ENCODE results near the gene FLRT2.
A peak's percentile ranks its signal among the peaks of the same experiment; 100 is the strongest.

Gene FLRT2

GRCh38 chr14:85529803-85530574 is at the start of gene FLRT2:
TSS of gene FLRT2 (plus strand) at chr14:85530144. CDS start at chr14:85621515, 91,371 bp downstream.
- Histone ChIP-seq H3K4me1 (ENCODE audit: control insufficient read depth in 1 of 2, insufficient read depth in 2 of 2, low read length in 2 of 2) (peaks cover 0 to 45% of the 10 kb centered on the region in 2 donors), H3K9me3 (ENCODE audit: control insufficient read depth in 1 of 2, low read length in 2 of 2) (no peaks in the 10 kb centered on the region)

GRCh38 chr14:85481471-85481870 is 48.5 kb upstream of the FLRT2 start:
- Histone ChIP-seq H3K36me3 (ENCODE audit: control insufficient read depth in 1 of 2, insufficient read depth in 2 of 2, low read length in 2 of 2) (no peaks in the 10 kb centered on the region), H3K4me1 (ENCODE audit: control insufficient read depth in 1 of 2, insufficient read depth in 2 of 2, low read length in 2 of 2) (no peaks in the 10 kb centered on the region), H3K9me3 (ENCODE audit: control insufficient read depth in 1 of 2, low read length in 2 of 2) (no peaks in the 10 kb centered on the region), H3K4me3 (ENCODE audit: low read depth in 1 of 2, low read length in 2 of 2) (no peak overlapping the region), H3K27ac (ENCODE audit: low read length) (no peak overlapping the region), H3K27me3 (ENCODE audit: low read depth, low read length) (no peaks in the 10 kb centered on the region)

More at GRCh38 chr14:85529803-85530574, at the start of gene FLRT2:
- peaks cover 39% of the 10 kb centered on the region for H3K27me3 ChIP-seq (ENCODE audit: low read depth, low read length)
- no peaks in the 10 kb centered on the region for H3K36me3 ChIP-seq (ENCODE audit: control insufficient read depth in 1 of 2, insufficient read depth in 2 of 2, low read length in 2 of 2)
- peak within 1 kb of the TSS; percentile 57 for H3K27ac ChIP-seq (ENCODE audit: low read length)
- H3K4me3 ChIP-seq (ENCODE audit: low read depth in 1 of 2, low read length in 2 of 2) = peak within 1 kb of the TSS; percentile 58 to 69

- no peaks in the 10 kb centered on the region for H3K4me1 ChIP-seq (ENCODE audit: control insufficient read depth in 1 of 2, insufficient read depth in 2 of 2, low read length in 2 of 2)
- no peak overlapping the region for H3K4me3 ChIP-seq (ENCODE audit: low read depth in 1 of 2, low read length in 2 of 2)
- H3K9me3 ChIP-seq (ENCODE audit: control insufficient read depth in 1 of 2, low read length in 2 of 2) = no peaks in the 10 kb centered on the region
- H3K27me3 ChIP-seq (ENCODE audit: low read depth, low read length) = no peaks in the 10 kb centered on the region
- H3K27ac ChIP-seq (ENCODE audit: low read length) = no peak overlapping the region
- H3K36me3 ChIP-seq (ENCODE audit: control insufficient read depth in 1 of 2, insufficient read depth in 2 of 2, low read length in 2 of 2) = no peaks in the 10 kb centered on the region
Observed at GRCh38 chr14:85482552-85482951, 47.4 kb upstream of the FLRT2 start.

GRCh38 chr14:85483037-85483436 is 46.9 kb upstream of the FLRT2 start:
- H3K27me3 ChIP-seq (ENCODE audit: low read depth, low read length) = no peaks in the 10 kb centered on the region
- no peaks in the 10 kb centered on the region for H3K36me3 ChIP-seq (ENCODE audit: control insufficient read depth in 1 of 2, insufficient read depth in 2 of 2, low read length in 2 of 2)
- H3K9me3 ChIP-seq (ENCODE audit: control insufficient read depth in 1 of 2, low read length in 2 of 2) = no peaks in the 10 kb centered on the region
- H3K4me1 ChIP-seq (ENCODE audit: control insufficient read depth in 1 of 2, insufficient read depth in 2 of 2, low read length in 2 of 2) = no peaks in the 10 kb centered on the region
- no peak overlapping the region for H3K4me3 ChIP-seq (ENCODE audit: low read depth in 1 of 2, low read length in 2 of 2)
- H3K27ac ChIP-seq (ENCODE audit: low read length) = no peak overlapping the region

- Histone ChIP-seq H3K4me1 (ENCODE audit: control insufficient read depth in 1 of 2, insufficient read depth in 2 of 2, low read length in 2 of 2) (no peaks in the 10 kb centered on the region), H3K36me3 (ENCODE audit: control insufficient read depth in 1 of 2, insufficient read depth in 2 of 2, low read length in 2 of 2) (no peaks in the 10 kb centered on the region), H3K9me3 (ENCODE audit: control insufficient read depth in 1 of 2, low read length in 2 of 2) (no peaks in the 10 kb centered on the region), H3K27me3 (ENCODE audit: low read depth, low read length) (no peaks in the 10 kb centered on the region), H3K27ac (ENCODE audit: low read length) (no peak overlapping the region), H3K4me3 (ENCODE audit: low read depth in 1 of 2, low read length in 2 of 2) (no peak overlapping the region)
Observed at GRCh38 chr14:85483652-85484051, 46.3 kb upstream of the FLRT2 start.

- H3K4me3 ChIP-seq (ENCODE audit: low read depth in 1 of 2, low read length in 2 of 2) = no peak overlapping the region
- no peaks in the 10 kb centered on the region for H3K9me3 ChIP-seq (ENCODE audit: control insufficient read depth in 1 of 2, low read length in 2 of 2)
- no peaks in the 10 kb centered on the region for H3K27me3 ChIP-seq (ENCODE audit: low read depth, low read length)
- H3K27ac ChIP-seq (ENCODE audit: low read length) = no peak overlapping the region
- no peaks in the 10 kb centered on the region for H3K36me3 ChIP-seq (ENCODE audit: control insufficient read depth in 1 of 2, insufficient read depth in 2 of 2, low read length in 2 of 2)
- H3K4me1 ChIP-seq (ENCODE audit: control insufficient read depth in 1 of 2, insufficient read depth in 2 of 2, low read length in 2 of 2) = no peaks in the 10 kb centered on the region
Observed at GRCh38 chr14:85487215-85487614, 42.7 kb upstream of the FLRT2 start.

GRCh38 chr14:85501751-85502150 is 28.2 kb upstream of the FLRT2 start:
- no peaks in the 10 kb centered on the region for H3K4me1 ChIP-seq (ENCODE audit: control insufficient read depth in 1 of 2, insufficient read depth in 2 of 2, low read length in 2 of 2)
- no peak overlapping the region for H3K27ac ChIP-seq (ENCODE audit: low read length)
- H3K27me3 ChIP-seq (ENCODE audit: low read depth, low read length) = no peaks in the 10 kb centered on the region
- H3K36me3 ChIP-seq (ENCODE audit: control insufficient read depth in 1 of 2, insufficient read depth in 2 of 2, low read length in 2 of 2) = no peaks in the 10 kb centered on the region
- H3K9me3 ChIP-seq (ENCODE audit: control insufficient read depth in 1 of 2, low read length in 2 of 2) = no peaks in the 10 kb centered on the region
- H3K4me3 ChIP-seq (ENCODE audit: low read depth in 1 of 2, low read length in 2 of 2) = no peak overlapping the region

- H3K9me3 ChIP-seq (ENCODE audit: control insufficient read depth in 1 of 2, low read length in 2 of 2) = no peaks in the 10 kb centered on the region
- no peaks in the 10 kb centered on the region for H3K4me1 ChIP-seq (ENCODE audit: control insufficient read depth in 1 of 2, insufficient read depth in 2 of 2, low read length in 2 of 2)
- H3K36me3 ChIP-seq (ENCODE audit: control insufficient read depth in 1 of 2, insufficient read depth in 2 of 2, low read length in 2 of 2) = no peaks in the 10 kb centered on the region
- H3K4me3 ChIP-seq (ENCODE audit: low read depth in 1 of 2, low read length in 2 of 2) = no peak overlapping the region
- no peaks in the 10 kb centered on the region for H3K27me3 ChIP-seq (ENCODE audit: low read depth, low read length)
- H3K27ac ChIP-seq (ENCODE audit: low read length) = no peak overlapping the region
Observed at GRCh38 chr14:85508863-85509262, 21.1 kb upstream of the FLRT2 start.

- Histone ChIP-seq H3K4me1 (ENCODE audit: control insufficient read depth in 1 of 2, insufficient read depth in 2 of 2, low read length in 2 of 2) (no peaks in the 10 kb centered on the region), H3K27me3 (ENCODE audit: low read depth, low read length) (no peaks in the 10 kb centered on the region), H3K4me3 (ENCODE audit: low read depth in 1 of 2, low read length in 2 of 2) (no peak overlapping the region)
Observed at GRCh38 chr14:85512451-85512850, 17.5 kb upstream of the FLRT2 start.

GRCh38 chr14:85514487-85514886 is 15.5 kb upstream of the FLRT2 start:
- Histone ChIP-seq H3K4me3 (ENCODE audit: low read depth in 1 of 2, low read length in 2 of 2) (no peak overlapping the region), H3K27me3 (ENCODE audit: low read depth, low read length) (no peaks in the 10 kb centered on the region), H3K4me1 (ENCODE audit: control insufficient read depth in 1 of 2, insufficient read depth in 2 of 2, low read length in 2 of 2) (no peaks in the 10 kb centered on the region), H3K9me3 (ENCODE audit: control insufficient read depth in 1 of 2, low read length in 2 of 2) (no peaks in the 10 kb centered on the region), H3K27ac (ENCODE audit: low read length) (no peak overlapping the region), H3K36me3 (ENCODE audit: control insufficient read depth in 1 of 2, insufficient read depth in 2 of 2, low read length in 2 of 2) (no peaks in the 10 kb centered on the region)

More at GRCh38 chr14:85512451-85512850, 17.5 kb upstream of the FLRT2 start:
- Histone ChIP-seq H3K27ac (ENCODE audit: low read length) (no peak overlapping the region), H3K9me3 (ENCODE audit: control insufficient read depth in 1 of 2, low read length in 2 of 2) (no peaks in the 10 kb centered on the region), H3K36me3 (ENCODE audit: control insufficient read depth in 1 of 2, insufficient read depth in 2 of 2, low read length in 2 of 2) (no peaks in the 10 kb centered on the region)

GRCh38 chr14:85516239-85517113 is 13.5 kb upstream of the FLRT2 start:
- no peaks in the 10 kb centered on the region for H3K36me3 ChIP-seq (ENCODE audit: control insufficient read depth in 1 of 2, insufficient read depth in 2 of 2, low read length in 2 of 2)
- no peaks in the 10 kb centered on the region for H3K9me3 ChIP-seq (ENCODE audit: control insufficient read depth in 1 of 2, low read length in 2 of 2)
- no peaks in the 10 kb centered on the region for H3K27me3 ChIP-seq (ENCODE audit: low read depth, low read length)
- no peaks in the 10 kb centered on the region for H3K4me1 ChIP-seq (ENCODE audit: control insufficient read depth in 1 of 2, insufficient read depth in 2 of 2, low read length in 2 of 2)
- no peak overlapping the region for H3K4me3 ChIP-seq (ENCODE audit: low read depth in 1 of 2, low read length in 2 of 2)
- H3K27ac ChIP-seq (ENCODE audit: low read length) = no peak overlapping the region
